ENCODE results near the gene ATP5F1B. TPM values are rescaled to one million over a fixed set of nuclear protein-coding genes. Genes with fewer than 3 reads are reported as not detected.
A peak's percentile ranks its signal among the peaks of the same experiment; 100 is the strongest.

ATP5F1B gene
- total and polyA plus RNA-seq, 2 of the 13 experiments (the other 11 are each of a cell fraction or from before 2014, with no cell fraction given) = 1,051 to 1,180 TPM

DNA sequence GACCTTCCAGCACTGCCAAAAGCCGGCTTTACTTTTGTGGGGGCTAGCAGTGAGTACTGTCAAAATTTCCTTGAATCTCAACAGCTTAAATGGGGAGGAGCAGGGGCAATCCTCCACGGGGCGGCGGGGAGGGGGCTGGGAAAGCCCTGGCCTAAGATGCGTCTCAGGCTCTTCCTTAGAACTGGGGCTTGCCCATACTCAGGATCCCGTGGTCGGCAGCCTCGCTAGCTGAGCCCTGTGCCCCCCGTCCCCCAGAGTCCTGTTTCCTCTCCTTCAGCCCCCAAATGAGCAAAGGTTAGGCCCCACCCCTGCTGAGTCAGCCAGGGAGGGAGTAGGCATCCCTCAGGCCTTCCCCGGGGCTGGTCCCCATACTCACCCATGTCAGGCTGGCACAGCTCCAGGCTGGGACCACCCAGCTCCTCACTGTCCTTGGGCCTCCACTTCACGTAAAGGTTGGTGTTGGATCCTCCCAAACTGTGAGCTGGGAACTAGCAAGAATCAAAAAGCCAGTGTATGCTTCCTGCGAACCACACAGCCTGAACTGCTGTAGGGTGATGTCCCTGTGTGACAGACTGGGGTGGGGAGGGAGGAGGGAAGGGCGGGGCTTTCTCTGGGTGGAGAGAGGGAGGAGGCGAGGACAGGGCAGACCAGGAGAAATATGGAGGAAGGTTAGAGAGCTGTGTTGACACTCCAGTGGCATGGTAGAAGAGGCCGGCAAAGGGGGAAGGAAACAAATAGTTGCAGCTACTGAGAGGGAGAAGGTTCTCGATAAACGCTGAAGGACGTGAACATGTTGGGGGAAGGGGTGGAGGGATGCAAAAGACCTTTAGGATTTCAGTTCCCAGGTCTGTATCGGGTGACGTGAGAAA lies 9.7 kb downstream of the ATP5F1B start (continued):
- TF ChIP-seq RORA (CRISPR knock-in tag; IDR thresholded peaks at IDR 0.05) (no peak), HOXA5 (CRISPR knock-in tag; IDR thresholded peaks at IDR 0.05) (no peak), MAFG (CRISPR knock-in tag; IDR thresholded peaks at IDR 0.05) (peak; percentile 67; the same call in 1 of the 2 replicates), ZFX (CRISPR knock-in tag; IDR thresholded peaks at IDR 0.05; ENCODE audit: low read depth) (peak; percentile 83), RBAK (CRISPR knock-in tag; IDR thresholded peaks at IDR 0.05) (no peak), ATF1 (CRISPR knock-in tag; IDR thresholded peaks at IDR 0.05) (no peak), ZNF562 (CRISPR knock-in tag; IDR thresholded peaks at IDR 0.05; ENCODE audit: borderline replicate concordance) (no peak), KLF13 (CRISPR knock-in tag; IDR thresholded peaks at IDR 0.05) (peak; percentile 67; the same call in 1 of the 2 replicates), ZNF441 (CRISPR knock-in tag; IDR thresholded peaks at IDR 0.05; ENCODE audit: borderline replicate concordance) (peak; percentile 58; the same call in 1 of the 2 replicates), ELF1 (CRISPR knock-in tag; IDR thresholded peaks at IDR 0.05) (no peak), GFI1 (CRISPR knock-in tag; IDR thresholded peaks at IDR 0.05; ENCODE audit: borderline replicate concordance) (0 out of 2 replicates have a peak, but pooled peaks have one; percentile 43), ZSCAN25 (CRISPR knock-in tag; IDR thresholded peaks at IDR 0.05) (peak; percentile 76; the same call in 1 of the 2 replicates), ATAD3A (CRISPR knock-in tag; IDR thresholded peaks at IDR 0.05) (no peak), TGIF2 (CRISPR knock-in tag; IDR thresholded peaks at IDR 0.05) (peak; percentile 48; the same call in 1 of the 2 replicates), KDM3A (CRISPR knock-in tag; IDR thresholded peaks at IDR 0.05; ENCODE audit: low read depth) (no peak), MED1 (CRISPR knock-in tag; IDR thresholded peaks at IDR 0.05) (peak; percentile 42), MAZ (IDR thresholded peaks at IDR 0.05; ENCODE audit: borderline replicate concordance, low read depth, low read length) (peak; percentile 49), MAZ (CRISPR knock-in tag; IDR thresholded peaks at IDR 0.05; ENCODE audit: low read depth) (peak; percentile 40; the same call in 1 of the 2 replicates), ARNT2 (CRISPR knock-in tag; IDR thresholded peaks at IDR 0.05; ENCODE audit: low read depth) (no peak), FOSL1 (CRISPR knock-in tag; IDR thresholded peaks at IDR 0.05; ENCODE audit: borderline replicate concordance) (0 out of 2 replicates have a peak, but pooled peaks have one; percentile 33), CBX1 (IDR thresholded peaks at IDR 0.05; ENCODE audit: low read depth) (no peak), ZMYM2 (CRISPR knock-in tag; IDR thresholded peaks at IDR 0.05) (no peak)
- TF ChIP-seq, protein P1, sequence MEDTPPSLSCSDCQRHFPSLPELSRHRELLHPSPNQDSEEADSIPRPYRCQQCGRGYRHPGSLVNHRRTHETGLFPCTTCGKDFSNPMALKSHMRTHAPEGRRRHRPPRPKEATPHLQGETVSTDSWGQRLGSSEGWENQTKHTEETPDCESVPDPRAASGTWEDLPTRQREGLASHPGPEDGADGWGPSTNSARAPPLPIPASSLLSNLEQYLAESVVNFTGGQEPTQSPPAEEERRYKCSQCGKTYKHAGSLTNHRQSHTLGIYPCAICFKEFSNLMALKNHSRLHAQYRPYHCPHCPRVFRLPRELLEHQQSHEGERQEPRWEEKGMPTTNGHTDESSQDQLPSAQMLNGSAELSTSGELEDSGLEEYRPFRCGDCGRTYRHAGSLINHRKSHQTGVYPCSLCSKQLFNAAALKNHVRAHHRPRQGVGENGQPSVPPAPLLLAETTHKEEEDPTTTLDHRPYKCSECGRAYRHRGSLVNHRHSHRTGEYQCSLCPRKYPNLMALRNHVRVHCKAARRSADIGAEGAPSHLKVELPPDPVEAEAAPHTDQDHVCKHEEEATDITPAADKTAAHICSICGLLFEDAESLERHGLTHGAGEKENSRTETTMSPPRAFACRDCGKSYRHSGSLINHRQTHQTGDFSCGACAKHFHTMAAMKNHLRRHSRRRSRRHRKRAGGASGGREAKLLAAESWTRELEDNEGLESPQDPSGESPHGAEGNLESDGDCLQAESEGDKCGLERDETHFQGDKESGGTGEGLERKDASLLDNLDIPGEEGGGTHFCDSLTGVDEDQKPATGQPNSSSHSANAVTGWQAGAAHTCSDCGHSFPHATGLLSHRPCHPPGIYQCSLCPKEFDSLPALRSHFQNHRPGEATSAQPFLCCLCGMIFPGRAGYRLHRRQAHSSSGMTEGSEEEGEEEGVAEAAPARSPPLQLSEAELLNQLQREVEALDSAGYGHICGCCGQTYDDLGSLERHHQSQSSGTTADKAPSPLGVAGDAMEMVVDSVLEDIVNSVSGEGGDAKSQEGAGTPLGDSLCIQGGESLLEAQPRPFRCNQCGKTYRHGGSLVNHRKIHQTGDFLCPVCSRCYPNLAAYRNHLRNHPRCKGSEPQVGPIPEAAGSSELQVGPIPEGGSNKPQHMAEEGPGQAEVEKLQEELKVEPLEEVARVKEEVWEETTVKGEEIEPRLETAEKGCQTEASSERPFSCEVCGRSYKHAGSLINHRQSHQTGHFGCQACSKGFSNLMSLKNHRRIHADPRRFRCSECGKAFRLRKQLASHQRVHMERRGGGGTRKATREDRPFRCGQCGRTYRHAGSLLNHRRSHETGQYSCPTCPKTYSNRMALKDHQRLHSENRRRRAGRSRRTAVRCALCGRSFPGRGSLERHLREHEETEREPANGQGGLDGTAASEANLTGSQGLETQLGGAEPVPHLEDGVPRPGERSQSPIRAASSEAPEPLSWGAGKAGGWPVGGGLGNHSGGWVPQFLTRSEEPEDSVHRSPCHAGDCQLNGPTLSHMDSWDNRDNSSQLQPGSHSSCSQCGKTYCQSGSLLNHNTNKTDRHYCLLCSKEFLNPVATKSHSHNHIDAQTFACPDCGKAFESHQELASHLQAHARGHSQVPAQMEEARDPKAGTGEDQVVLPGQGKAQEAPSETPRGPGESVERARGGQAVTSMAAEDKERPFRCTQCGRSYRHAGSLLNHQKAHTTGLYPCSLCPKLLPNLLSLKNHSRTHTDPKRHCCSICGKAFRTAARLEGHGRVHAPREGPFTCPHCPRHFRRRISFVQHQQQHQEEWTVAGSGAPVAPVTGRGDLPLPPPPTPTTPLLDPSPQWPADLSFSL (CRISPR knock-in tag; IDR thresholded peaks at IDR 0.05) = peak; percentile 23; the same call in 1 of the 2 replicates
- TF ChIP-seq, protein P2, sequence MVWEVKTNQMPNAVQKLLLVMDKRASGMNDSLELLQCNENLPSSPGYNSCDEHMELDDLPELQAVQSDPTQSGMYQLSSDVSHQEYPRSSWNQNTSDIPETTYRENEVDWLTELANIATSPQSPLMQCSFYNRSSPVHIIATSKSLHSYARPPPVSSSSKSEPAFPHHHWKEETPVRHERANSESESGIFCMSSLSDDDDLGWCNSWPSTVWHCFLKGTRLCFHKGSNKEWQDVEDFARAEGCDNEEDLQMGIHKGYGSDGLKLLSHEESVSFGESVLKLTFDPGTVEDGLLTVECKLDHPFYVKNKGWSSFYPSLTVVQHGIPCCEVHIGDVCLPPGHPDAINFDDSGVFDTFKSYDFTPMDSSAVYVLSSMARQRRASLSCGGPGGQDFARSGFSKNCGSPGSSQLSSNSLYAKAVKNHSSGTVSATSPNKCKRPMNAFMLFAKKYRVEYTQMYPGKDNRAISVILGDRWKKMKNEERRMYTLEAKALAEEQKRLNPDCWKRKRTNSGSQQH (CRISPR knock-in tag; IDR thresholded peaks at IDR 0.05; ENCODE audit: low read depth) = 0 out of 2 replicates have a peak, but pooled peaks have one; percentile 15

Measured in HepG2 (cell line).